ENCODE results near the gene TEKT1.
"Not testable (repeated sequence)": the region's sequence is repeated elsewhere in the genome, so short reads cannot be mapped to it uniquely, and the experiment has no call there.

TEKT1 gene

GRCh38 chr17:6831661-6832263, at the start of gene TEKT1:
Gene TEKT1 (minus strand): TSS chr17:6831729. CDS start chr17:6830376, 1,353 bp downstream.
- DNase-seq (ENCODE audit: low read depth): no peak
- no peak for TF ChIP-seq CTCF (IDR thresholded peaks at IDR 0.05; ENCODE audit: low read depth, low read length, missing control alignments)
- H3K4me3 ChIP-seq (ENCODE audit: low read depth, low read length): no peak within 1 kb of the TSS; the same call in 1 of the 2 replicates

- DNase-seq (ENCODE audit: low read depth): not testable (repeated sequence)
Observed at GRCh38 chr17:6879221-6879975, 47.9 kb upstream of the TEKT1 start.

GRCh38 chr17:6875276-6875675, 43.7 kb upstream of the TEKT1 start:
- not testable (repeated sequence) for DNase-seq (ENCODE audit: low read depth); H3K4me3 ChIP-seq (ENCODE audit: low read depth, low read length)

More at GRCh38 chr17:6879221-6879975, 47.9 kb upstream of the TEKT1 start:
- not testable (repeated sequence) for H3K4me3 ChIP-seq (ENCODE audit: low read depth, low read length)

- DNase-seq (ENCODE audit: low read depth): no peak
- no peak for TF ChIP-seq CTCF (IDR thresholded peaks at IDR 0.05; ENCODE audit: low read depth, low read length, missing control alignments)
Observed at GRCh38 chr17:6872936-6873335, 41.4 kb upstream of the TEKT1 start.

GRCh38 chr17:6870841-6871240, 39.3 kb upstream of the TEKT1 start:
- TF ChIP-seq CTCF (IDR thresholded peaks at IDR 0.05; ENCODE audit: low read depth, low read length, missing control alignments): no peak
- no peak for DNase-seq (ENCODE audit: low read depth)
- H3K4me3 ChIP-seq (ENCODE audit: low read depth, low read length): no peak overlapping the region

More at GRCh38 chr17:6872936-6873335, 41.4 kb upstream of the TEKT1 start:
- H3K4me3 ChIP-seq (ENCODE audit: low read depth, low read length): no peak overlapping the region

GRCh38 chr17:6868582-6868981, 37.1 kb upstream of the TEKT1 start:
- H3K4me3 ChIP-seq (ENCODE audit: low read depth, low read length): no peak overlapping the region
- TF ChIP-seq CTCF (IDR thresholded peaks at IDR 0.05; ENCODE audit: low read depth, low read length, missing control alignments): no peak
- no peak for DNase-seq (ENCODE audit: low read depth)

- DNase-seq (ENCODE audit: low read depth): no peak
- no peak overlapping the region for H3K4me3 ChIP-seq (ENCODE audit: low read depth, low read length)
- TF ChIP-seq CTCF (IDR thresholded peaks at IDR 0.05; ENCODE audit: low read depth, low read length, missing control alignments): no peak
Observed at GRCh38 chr17:6867849-6868248, 36.3 kb upstream of the TEKT1 start.

GRCh38 chr17:6862825-6863224, 31.3 kb upstream of the TEKT1 start:
- no peak overlapping the region for H3K4me3 ChIP-seq (ENCODE audit: low read depth, low read length)
- no peak for DNase-seq (ENCODE audit: low read depth)

More at GRCh38 chr17:6862825-6863224, 31.3 kb upstream of the TEKT1 start:
- no peak for TF ChIP-seq CTCF (IDR thresholded peaks at IDR 0.05; ENCODE audit: low read depth, low read length, missing control alignments)
